B cell (primary cell): ENCODE measurements around the gene NR1H3.

Experiments used
- EZH2 ChIP-seq: IDR thresholded peaks from 2 replicates; pipeline ENCODE4 v1.6.1; 2012; ENCODE audit warnings: borderline replicate concordance, low read depth, mild to moderate bottlenecking, moderate library complexity, low read length; ENCODE audit not compliant: insufficient read depth, poor library complexity, severe bottlenecking
- TF ChIP-seq, protein P1 (sequence below): fragments of 200-600 bp; IDR thresholded peaks from one replicate; pipeline ENCODE4 v1.8.0; 2022; ENCODE audit warnings: antibody characterized with exemption, mild to moderate bottlenecking

GRCh38 chr11:47288066-47288465 is 30.3 kb downstream of the NR1H3 start:
- TF ChIP-seq, protein P1, sequence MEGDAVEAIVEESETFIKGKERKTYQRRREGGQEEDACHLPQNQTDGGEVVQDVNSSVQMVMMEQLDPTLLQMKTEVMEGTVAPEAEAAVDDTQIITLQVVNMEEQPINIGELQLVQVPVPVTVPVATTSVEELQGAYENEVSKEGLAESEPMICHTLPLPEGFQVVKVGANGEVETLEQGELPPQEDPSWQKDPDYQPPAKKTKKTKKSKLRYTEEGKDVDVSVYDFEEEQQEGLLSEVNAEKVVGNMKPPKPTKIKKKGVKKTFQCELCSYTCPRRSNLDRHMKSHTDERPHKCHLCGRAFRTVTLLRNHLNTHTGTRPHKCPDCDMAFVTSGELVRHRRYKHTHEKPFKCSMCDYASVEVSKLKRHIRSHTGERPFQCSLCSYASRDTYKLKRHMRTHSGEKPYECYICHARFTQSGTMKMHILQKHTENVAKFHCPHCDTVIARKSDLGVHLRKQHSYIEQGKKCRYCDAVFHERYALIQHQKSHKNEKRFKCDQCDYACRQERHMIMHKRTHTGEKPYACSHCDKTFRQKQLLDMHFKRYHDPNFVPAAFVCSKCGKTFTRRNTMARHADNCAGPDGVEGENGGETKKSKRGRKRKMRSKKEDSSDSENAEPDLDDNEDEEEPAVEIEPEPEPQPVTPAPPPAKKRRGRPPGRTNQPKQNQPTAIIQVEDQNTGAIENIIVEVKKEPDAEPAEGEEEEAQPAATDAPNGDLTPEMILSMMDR = no peak
- TF ChIP-seq EZH2 = no peak
